Fibroblast of upper back skin (primary cell): ENCODE results near the gene PCDHA12.
"Not testable (repeated sequence)": the region's sequence is repeated elsewhere in the genome, so short reads cannot be mapped to it uniquely, and the experiment has no call there.

Experiments
- DNase-seq: peaks from one replicate; pipeline ENCODE4 v3.0.0-alpha.2; 2013

Gene PCDHA12

DNA sequence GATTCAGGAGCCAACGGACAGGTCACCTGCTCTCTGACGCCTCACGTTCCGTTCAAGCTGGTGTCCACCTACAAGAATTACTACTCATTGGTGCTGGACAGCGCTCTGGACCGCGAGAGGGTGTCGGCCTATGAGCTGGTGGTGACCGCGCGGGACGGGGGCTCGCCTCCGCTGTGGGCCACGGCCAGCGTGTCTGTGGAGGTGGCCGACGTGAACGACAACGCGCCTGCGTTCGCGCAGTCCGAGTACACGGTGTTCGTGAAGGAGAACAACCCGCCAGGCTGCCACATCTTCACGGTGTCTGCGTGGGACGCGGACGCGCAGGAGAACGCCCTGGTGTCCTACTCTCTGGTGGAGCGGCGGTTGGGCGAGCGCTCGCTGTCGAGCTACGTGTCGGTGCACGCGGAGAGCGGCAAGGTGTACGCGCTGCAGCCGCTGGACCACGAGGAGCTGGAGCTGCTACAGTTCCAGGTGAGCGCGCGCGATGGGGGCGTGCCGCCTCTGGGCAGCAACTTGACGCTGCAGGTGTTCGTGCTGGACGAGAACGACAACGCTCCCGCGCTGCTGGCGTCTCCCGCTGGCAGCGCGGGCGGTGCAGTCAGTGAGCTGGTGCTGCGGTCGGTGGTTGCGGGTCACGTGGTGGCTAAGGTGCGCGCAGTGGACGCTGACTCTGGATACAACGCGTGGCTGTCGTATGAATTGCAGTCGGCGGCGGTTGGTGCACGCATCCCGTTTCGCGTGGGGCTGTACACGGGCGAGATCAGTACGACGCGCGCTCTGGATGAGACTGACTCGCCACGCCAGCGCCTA, 17.7 kb upstream of the PCDHA12 start:
- no peak for DNase-seq

DNA sequence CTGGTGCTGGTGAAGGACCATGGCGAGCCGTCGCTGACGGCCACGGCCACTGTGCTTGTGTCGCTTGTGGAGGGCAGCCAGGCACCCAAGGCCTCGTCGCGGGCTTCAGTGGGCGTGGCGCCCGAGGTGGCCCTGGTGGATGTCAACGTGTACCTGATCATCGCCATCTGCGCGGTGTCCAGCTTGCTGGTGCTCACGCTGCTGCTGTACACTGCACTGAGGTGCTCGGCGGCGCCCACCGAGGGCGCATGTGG, 17.2 kb upstream of the PCDHA12 start:
- no peak for DNase-seq

DNA sequence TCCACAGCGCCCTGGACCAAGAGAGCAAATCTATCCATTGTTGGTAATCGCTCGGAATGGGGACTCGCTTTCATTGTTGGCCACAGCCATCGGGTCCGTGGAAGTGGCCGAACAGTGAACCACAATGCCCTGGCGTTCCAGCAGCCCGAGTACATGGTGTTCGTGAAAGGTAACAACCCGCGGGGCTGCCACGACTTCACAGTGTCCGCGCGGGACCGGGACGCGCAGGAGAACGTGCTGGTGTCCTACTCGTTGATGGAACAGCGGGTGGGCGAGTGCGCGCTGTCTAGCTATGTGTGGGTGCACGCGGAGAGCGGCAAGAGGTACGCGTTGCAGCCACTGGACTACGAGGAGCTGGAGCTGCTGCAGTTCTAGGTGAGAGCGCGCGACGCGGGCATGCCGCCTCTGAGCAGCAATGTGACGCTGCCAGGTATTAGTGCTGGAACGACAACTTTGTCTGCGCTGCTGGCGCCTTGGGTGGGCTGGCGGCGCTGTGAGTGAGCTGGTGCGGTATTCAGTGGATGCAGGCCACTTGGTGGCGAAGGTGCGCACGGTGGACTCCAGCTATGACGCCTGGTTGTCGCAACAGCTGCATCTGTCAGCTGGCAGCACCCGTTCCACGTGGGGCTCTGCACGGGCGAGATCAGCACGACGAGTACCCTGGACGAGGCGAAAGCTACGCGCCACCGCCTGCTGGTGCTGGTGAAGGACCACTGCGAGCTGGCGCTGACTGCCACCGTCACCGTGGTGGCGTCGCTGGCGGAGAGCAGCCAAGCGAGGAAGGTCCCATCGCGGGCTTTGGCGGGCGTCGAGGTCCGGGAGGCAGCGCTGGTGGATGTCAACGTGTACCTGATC, 12.4 kb upstream of the PCDHA12 start:
- DNase-seq = no peak

DNA sequence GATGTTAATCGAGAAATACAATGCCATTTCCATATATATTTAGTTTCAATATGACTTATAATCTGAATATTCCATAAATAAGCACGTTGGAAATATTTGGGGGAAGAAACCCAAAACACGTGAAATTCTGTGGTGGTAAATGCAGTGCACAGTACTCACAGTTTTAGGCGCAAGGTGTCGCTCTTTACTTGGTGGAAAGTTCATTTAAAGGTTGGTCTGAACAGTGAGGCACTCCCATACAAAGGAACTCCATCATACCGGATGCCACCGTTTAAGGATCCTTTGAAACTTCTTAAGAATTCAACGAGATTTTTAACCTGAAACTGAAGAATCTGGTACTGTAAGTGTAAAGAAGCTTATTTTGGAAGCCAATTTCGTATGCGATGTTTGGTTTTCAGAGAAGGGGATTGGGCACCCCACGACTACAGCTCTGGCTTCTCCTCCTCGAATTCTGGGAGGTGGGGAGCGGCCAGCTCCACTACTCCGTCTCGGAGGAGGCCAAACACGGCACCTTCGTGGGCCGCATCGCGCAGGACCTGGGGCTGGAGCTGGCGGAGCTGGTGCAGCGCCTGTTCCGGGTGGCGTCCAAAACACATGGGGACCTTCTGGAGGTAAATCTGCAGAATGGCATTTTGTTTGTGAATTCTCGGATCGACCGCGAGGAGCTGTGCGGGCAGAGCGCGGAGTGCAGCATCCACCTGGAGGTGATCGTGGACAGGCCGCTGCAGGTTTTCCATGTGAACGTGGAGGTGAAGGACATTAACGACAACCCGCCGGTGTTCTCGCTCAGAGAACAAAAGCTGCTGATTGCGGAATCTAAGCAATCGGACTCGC, 6.2 kb upstream of the PCDHA12 start, which contains the start of gene PCDHA11:
Gene PCDHA11 (plus strand): TSS at position 237 of the 834 bp plus-strand sequence. CDS start 147 bp downstream, at position 384.
- peak; percentile 3 for DNase-seq

DNA sequence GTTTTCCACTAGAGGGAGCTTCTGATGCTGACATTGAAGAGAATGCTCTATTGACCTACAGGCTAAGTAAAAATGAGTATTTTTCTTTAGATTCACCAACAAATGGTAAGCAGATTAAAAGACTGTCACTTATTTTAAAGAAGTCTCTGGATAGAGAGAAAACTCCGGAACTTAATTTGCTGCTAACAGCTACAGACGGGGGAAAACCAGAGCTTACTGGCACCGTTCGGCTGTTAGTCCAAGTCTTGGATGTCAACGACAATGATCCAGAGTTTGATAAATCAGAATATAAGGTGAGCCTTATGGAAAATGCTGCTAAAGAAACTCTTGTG, 5.6 kb upstream of the PCDHA12 start:
- DNase-seq = no peak

DNA sequence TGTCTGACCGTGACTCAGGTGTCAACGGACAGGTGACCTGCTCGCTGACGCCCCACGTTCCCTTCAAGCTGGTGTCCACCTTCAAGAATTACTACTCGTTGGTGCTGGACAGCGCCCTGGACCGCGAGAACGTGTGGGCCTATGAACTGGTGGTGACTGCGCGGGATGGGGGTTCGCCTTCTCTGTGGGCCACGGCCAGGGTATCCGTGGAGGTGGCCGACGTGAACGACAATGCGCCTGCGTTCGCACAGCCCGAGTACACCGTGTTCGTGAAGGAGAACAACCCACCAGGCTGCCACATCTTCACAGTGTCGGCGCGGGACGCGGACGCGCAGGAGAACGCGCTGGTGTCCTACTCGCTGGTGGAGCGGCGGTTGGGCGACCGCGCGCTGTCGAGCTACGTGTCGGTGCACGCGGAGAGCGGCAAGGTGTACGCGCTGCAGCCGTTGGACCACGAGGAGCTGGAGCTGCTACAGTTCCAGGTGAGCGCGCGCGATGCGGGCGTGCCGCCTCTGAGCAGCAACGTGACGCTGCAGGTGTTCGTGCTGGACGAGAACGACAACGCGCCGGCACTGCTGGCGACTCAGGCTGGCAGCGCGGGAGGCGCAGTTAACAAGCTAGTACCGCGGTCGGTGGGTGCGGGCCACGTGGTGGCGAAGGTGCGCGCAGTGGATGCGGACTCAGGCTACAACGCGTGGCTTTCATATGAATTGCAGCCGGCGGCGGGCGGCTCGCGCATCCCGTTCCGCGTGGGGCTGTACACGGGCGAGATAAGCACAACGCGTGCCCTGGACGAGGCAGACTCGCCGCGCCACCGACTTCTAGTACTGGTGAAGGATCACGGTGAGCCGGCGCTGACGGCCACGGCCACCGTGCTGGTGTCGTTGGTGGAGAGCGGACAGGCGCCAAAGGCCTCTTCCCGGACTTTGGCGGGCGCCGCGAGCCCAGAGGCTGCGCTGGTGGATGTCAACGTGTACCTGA, 4.6 kb upstream of the PCDHA12 start:
- no peak for DNase-seq

DNA sequence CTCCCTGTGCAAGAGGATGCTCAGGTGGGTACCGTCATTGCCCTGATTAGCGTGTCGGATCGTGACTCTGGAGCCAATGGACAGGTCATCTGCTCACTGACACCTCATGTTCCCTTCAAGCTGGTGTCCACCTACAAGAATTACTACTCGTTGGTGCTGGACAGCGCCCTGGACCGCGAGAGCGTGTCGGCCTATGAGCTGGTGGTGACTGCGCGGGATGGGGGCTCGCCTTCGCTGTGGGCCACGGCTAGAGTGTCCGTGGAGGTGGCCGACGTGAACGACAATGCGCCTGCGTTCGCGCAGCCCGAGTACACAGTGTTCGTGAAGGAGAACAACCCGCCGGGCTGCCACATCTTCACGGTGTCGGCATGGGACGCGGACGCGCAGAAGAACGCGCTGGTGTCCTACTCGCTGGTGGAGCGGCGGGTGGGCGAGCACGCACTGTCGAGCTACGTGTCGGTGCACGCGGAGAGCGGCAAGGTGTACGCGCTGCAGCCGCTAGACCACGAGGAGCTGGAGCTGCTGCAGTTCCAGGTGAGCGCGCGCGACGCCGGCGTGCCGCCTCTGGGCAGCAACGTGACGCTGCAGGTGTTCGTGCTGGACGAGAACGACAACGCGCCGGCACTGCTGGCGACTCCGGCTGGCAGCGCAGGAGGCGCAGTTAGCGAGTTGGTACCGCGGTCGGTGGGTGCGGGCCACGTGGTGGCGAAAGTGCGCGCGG, 1.6 kb downstream of the PCDHA12 start:
- DNase-seq = not testable (repeated sequence)

DNA sequence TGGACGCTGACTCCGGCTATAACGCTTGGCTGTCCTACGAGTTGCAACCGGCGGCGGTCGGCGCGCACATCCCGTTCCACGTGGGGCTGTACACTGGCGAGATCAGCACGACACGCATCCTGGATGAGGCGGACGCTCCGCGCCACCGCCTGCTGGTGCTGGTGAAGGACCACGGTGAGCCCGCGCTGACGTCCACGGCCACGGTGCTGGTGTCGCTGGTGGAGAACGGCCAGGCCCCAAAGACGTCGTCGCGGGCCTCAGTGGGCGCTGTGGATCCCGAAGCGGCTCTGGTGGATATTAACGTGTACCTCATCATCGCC, 2.1 kb downstream of the PCDHA12 start:
- no peak for DNase-seq

DNA sequence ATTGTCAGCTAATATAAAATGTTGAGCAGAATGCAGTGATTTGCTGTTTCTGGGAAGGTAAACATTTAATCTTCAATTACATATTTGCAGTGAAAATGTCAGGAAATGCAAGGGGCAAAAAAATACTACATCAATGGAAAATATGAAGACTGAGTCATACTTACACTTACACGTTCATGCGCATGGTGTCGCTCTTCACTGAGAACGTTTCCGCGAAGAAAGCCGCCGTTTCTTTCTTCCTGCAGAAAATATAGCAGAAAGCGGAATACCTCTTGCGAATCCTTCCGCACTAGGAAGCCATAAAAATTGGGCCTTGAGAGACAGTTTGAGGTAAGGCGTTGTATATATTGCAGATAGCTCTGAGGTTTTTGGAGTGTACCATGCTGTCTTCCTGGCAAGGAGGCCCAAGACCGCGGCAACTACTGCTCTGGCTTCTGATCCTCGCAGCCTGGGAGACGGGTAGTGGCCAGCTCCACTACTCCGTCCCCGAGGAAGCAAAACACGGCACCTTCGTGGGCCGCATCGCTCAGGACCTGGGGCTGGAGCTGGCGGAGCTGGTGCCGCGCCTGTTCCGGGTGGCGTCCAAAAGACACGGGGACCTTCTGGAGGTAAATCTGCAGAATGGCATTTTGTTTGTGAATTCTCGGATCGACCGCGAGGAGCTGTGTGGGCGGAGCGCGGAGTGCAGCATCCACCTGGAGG, 6.9 kb downstream of the PCDHA12 start, which contains the start of gene PCDHA13:
Gene PCDHA13 (plus strand): TSS at position 236 of the 702 bp plus-strand sequence. CDS start 145 bp downstream, at position 381.
- DNase-seq = no peak

DNA sequence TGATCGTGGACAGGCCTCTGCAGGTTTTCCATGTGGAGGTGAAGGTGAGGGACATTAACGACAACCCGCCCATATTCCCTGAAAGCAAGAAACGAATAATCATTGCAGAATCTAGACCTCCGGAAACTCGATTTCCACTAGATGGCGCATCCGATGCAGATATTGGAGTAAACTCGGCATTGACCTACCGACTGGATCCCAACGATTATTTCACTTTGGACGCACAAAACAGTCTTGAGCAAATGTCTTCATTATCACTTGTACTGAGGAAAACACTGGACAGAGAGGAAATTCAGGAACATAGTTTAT, 7.4 kb downstream of the PCDHA12 start:
- DNase-seq = no peak

DNA sequence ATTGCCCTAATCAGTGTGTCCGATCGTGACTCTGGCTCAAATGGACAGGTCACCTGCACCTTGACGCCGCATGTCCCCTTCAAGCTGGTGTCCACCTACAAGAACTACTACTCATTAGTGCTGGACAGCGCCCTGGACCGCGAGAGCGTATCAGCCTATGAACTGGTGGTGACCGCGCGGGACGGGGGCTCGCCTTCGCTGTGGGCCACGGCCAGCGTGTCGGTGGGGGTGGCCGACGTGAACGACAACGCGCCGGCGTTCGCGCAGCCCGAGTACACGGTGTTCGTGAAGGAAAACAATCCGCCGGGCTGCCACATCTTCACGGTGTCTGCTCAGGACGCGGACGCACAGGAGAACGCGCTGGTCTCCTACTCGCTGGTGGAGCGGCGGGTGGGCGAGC, 8.3 kb downstream of the PCDHA12 start:
- DNase-seq = no peak

DNA sequence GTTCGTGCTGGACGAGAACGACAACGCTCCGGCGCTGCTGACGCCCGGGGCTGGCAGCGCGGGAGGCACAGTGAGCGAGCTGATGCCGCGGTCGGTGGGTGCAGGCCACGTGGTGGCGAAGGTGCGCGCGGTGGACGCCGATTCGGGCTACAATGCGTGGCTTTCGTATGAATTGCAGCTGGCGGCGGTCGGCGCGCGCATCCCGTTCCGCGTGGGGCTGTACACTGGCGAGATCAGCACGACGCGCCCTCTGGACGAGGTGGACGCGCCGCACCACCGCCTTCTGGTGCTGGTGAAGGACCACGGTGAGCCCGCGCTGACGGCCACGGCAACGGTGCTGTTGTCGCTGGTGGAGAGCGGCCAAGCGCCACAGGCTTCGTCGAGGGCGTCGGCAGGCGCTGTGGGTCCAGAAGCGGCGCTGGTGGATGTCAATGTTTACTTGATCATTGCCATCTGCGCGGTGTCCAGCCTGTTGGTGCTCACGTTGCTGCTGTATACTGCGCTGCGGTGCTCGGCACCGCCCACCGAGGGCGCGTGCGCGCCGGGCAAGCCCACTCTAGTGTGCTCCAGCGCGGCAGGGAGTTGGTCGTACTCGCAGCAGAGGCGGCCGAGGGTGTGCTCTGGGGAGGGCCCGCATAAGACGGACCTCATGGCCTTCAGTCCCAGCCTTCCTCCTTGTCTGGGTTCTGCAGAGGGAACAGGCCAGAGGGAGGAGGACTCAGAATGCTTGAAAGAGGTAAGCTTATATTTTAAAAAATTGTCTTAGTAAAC, 9.0 kb downstream of the PCDHA12 start:
- DNase-seq = no peak

DNA sequence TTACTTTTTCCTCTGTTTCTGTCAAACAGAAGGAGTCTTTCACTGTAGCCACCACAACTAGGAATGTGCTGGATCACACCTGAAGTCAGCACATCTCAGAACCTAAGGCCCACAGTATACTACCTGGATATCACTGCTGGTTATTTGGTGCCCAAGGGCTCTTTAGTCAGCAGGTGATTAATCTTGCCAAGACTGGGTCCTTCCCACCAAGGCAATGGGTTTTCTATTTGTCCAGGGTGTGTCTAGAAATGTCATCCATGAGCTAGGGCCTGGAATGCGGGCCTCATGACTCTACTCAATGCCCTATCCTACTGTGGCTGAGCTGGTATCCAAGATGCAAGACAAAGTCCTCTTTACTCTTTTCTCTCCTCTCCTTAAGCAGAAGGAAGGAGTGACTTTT, 41.2 kb downstream of the PCDHA12 start:
- DNase-seq = no peak

DNA sequence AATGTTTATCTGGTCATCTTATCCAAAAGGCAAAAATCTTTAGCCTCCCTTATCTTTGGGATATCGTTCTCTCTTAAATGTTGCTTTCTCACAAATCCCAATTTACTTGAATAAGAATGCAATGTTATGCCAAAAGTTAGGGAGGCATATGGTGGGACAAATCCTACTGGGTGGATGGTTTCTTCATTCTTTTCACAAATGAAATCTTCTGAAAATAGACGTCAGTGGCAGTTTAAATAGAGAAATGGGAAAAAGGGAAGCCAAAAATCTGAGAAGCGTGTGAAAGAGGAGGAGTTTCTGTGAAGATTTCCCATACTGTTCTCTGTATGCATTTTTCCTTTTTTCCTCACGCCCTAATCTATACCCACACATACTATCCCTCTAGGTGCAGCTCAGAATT, 48.5 kb downstream of the PCDHA12 start:
- no peak for DNase-seq

DNA sequence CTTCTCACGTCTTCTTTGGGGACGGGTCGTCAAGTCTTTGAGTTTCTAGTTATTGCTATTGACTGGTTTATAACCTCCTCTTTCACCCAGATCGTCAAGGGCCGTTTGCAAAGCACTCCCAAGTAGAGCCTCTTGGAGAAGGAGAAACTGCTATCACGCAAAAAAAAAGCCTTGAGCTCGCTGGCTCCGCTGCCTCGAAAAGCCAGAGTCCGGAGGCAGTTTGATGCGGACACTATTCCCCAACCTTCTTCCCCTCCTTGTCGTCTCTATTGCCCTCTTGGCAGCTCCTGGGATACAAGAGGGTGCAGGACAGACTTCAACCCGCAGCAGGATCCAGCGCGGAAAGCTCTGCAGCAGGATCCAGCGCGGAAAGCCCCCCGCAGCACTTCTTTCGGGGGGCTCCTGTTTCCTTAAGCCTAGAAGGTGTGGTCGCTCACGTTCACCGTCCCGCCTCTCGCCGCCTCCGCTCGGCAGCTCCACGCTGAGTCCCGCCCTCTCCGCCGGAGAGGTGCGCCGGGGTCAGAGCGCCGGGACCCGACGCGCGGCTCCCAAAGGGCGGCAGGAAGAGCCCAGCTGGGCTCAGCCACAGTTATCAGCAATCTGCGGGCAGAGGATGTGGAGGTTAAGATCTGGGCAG, 50.8 kb downstream of the PCDHA12 start, which contains the start of gene PCDHAC1:
Gene PCDHAC1 (plus strand): TSS at position 494 of the 637 bp plus-strand sequence. CDS start 594 bp downstream, outside the sequence.
- no peak for DNase-seq

DNA sequence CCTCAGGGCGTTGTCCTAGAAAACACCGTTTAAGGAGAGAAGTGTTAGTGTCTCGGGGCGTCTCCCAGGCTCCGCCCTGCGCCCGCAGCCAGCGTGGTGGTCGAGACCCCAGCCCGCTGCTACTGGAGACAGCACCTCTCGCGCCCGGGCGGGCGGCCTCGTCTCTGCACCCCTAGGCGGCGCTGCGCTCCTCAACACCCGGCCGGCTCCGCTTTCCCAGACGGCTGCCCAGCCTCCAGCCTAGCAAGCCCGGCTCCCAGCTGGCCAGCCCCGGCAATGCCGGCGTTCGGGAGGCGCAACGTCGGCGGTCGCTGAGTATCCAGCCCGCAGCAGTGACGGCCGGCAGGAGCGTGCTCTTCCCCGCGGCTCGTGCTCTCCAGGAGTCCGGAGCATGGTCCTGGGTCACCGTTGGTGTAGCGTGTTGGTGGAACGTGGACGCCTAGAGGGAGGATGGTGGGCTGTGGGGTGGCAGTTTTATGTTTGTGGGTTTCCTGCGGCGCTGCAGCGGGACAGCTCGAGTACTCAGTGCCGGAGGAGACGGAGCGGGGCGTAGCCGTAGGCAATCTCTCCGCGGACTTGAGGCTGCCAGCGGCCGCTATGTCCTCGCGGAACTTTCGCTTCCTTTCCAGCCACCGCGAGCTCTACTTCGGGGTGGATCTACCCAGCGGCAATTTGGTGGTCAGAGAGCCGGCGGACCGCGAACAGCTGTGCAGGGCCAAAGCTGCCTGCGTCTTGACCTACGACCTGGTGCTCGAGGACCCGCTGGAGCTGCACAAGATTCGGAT, 51.5 kb downstream of the PCDHA12 start:
- DNase-seq = peak; percentile 32

DNA sequence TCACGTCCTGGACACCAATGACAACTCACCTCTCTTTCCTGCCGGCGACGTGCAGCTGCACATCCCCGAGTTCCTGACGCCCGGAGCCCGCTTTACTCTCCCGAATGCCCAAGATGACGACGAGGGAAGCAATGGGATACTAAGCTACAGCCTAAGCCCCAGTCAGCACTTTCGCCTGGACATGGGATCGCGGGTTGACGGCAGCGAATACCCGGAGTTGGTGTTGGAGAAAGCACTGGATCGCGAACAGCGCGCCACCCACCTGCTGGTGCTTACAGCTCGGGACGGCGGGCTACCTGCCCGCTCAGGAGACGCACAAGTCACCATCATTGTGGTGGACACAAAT, 52.1 kb downstream of the PCDHA12 start:
- DNase-seq = no peak
